Endodermal cell (in vitro differentiated cells): ENCODE data around the gene SLC16A6. TPM values are rescaled to one million over a fixed set of nuclear protein-coding genes. Genes with fewer than 3 reads are reported as not detected.
"Not testable (repeated sequence)": the region's sequence is repeated elsewhere in the genome, so short reads cannot be mapped to it uniquely, and the experiment has no call there.

Source experiments
- DNase-seq: peaks from one replicate; pipeline ENCODE4 v3.0.0-alpha.2; 2017
- H3K27ac ChIP-seq: 2 replicates; pipeline ENCODE4 v1.5.1; 2013; ENCODE audit warnings: mild to moderate bottlenecking, low read depth, low read length, moderate library complexity
- H3K27me3 ChIP-seq: 2 replicates; pipeline ENCODE4 v1.6.1; 2013; ENCODE audit warnings: mild to moderate bottlenecking, low read length, moderate library complexity; ENCODE audit not compliant: insufficient read depth, control insufficient read depth, poor library complexity, severe bottlenecking
- H3K36me3 ChIP-seq: 2 replicates; pipeline ENCODE4 v1.7.0; 2013; ENCODE audit warnings: mild to moderate bottlenecking, low read length, moderate library complexity; ENCODE audit not compliant: control insufficient read depth, insufficient read depth
- H3K4me1 ChIP-seq: one replicate; pipeline ENCODE4 v1.7.0; 2013; ENCODE audit warnings: low read length; ENCODE audit not compliant: control insufficient read depth, insufficient read depth
- H3K4me3 ChIP-seq: 2 replicates; pipeline ENCODE4 v1.5.1; 2013; ENCODE audit warnings: mild to moderate bottlenecking, low read length, moderate library complexity
- H3K9ac ChIP-seq: 2 replicates; pipeline ENCODE4 v1.6.1; 2013; ENCODE audit warnings: mild to moderate bottlenecking, low read length, moderate library complexity; ENCODE audit not compliant: poor library complexity, severe bottlenecking; ENCODE audit errors: extremely low read depth
- H3K9me3 ChIP-seq: 2 replicates; pipeline ENCODE4 v1.6.1; 2013; ENCODE audit warnings: mild to moderate bottlenecking, low read length, moderate library complexity; ENCODE audit not compliant: control insufficient read depth
- H3K27ac Mint-ChIP-seq: 2 replicates; pipeline ENCODE4 v1.8.0; 2020; ENCODE audit warnings: mixed read lengths
- H3K27me3 Mint-ChIP-seq: 2 replicates; pipeline ENCODE4 v1.8.0; 2021; ENCODE audit warnings: mild to moderate bottlenecking, mixed read lengths; ENCODE audit not compliant: insufficient read depth
- H3K36me3 Mint-ChIP-seq: 2 replicates; pipeline ENCODE4 v1.8.0; 2020; ENCODE audit warnings: low read depth, mixed read lengths
- H3K4me1 Mint-ChIP-seq: 2 replicates; pipeline ENCODE4 v1.8.0; 2020; ENCODE audit warnings: mixed read lengths
- H3K4me3 Mint-ChIP-seq: 2 replicates; pipeline ENCODE4 v1.8.0; 2020; ENCODE audit warnings: mild to moderate bottlenecking, moderate library complexity, mixed read lengths
- H3K9me3 Mint-ChIP-seq: 2 replicates; pipeline ENCODE4 v1.8.0; 2020; ENCODE audit warnings: mild to moderate bottlenecking, mixed read lengths
- WGBS, 2 experiments: methylation state at CpG; one replicate each; pipeline versions ENCODE4 v1.1.5 to v1.1.7; 2013; ENCODE audit warnings: missing lambda C conversion rate in 2 of 2, mixed read lengths in 1 of 2; ENCODE audit not compliant: insufficient coverage in 1 of 2, insufficient read length in 1 of 2; 5-methylcytosine and 5-hydroxymethylcytosine counted together
- total RNA-seq, 2 donors: library from RNA; stranded (reverse); fragmentation: NEBNext Ultra II Directional in 1 of 2; extraction: Animal tissue kit (Norgen Biotek cat#: 25700) in 1 of 2; gene quantifications; 2 replicates in 1 of 2; 3 replicates in 1 of 2; pipeline ENCODE4 v1.2.1, GENCODE V29; 2021
- TF ChIP-seq, protein P1 (sequence below): fragments of 200-600 bp; sonication (generic); conservative IDR thresholded peaks from 2 replicates; pipeline ENCODE4 v1.5.0; 2021; ENCODE audit warnings: antibody characterized with exemption, mild to moderate bottlenecking

The SLC16A6 gene
- total RNA-seq, 2 donors from 2014 or later, result 0.18 to 0.58 TPM

- Mint-ChIP-seq H3K4me3 (no peak overlapping the region), H3K27me3 (peaks cover 51% of the 10 kb centered on the region), H3K36me3 (no peaks in the 10 kb centered on the region), H3K27ac (no peak overlapping the region), H3K9me3 (no peaks in the 10 kb centered on the region), H3K4me1 (peaks cover 11% of the 10 kb centered on the region)
- TF ChIP-seq, protein P1, sequence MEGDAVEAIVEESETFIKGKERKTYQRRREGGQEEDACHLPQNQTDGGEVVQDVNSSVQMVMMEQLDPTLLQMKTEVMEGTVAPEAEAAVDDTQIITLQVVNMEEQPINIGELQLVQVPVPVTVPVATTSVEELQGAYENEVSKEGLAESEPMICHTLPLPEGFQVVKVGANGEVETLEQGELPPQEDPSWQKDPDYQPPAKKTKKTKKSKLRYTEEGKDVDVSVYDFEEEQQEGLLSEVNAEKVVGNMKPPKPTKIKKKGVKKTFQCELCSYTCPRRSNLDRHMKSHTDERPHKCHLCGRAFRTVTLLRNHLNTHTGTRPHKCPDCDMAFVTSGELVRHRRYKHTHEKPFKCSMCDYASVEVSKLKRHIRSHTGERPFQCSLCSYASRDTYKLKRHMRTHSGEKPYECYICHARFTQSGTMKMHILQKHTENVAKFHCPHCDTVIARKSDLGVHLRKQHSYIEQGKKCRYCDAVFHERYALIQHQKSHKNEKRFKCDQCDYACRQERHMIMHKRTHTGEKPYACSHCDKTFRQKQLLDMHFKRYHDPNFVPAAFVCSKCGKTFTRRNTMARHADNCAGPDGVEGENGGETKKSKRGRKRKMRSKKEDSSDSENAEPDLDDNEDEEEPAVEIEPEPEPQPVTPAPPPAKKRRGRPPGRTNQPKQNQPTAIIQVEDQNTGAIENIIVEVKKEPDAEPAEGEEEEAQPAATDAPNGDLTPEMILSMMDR, result no peak
- H3K36me3 ChIP-seq, result no peaks in the 10 kb centered on the region
- peaks cover 42% of the 10 kb centered on the region for H3K27me3 ChIP-seq
- H3K4me1 ChIP-seq, result no peaks in the 10 kb centered on the region
- H3K27ac ChIP-seq, result no peak overlapping the region
- no peak overlapping the region for H3K9ac ChIP-seq
- no peak for DNase-seq
- H3K4me3 ChIP-seq, result no peak overlapping the region
- 86 to 87% methylated on average over 2 to 5 of the region's 5 CpGs for WGBS, 2 experiments
- no peaks in the 10 kb centered on the region for H3K9me3 ChIP-seq
These were observed 2.6 kb downstream of the SLC16A6 start for GRCh38 chr17:68288375-68288774.

DNA sequence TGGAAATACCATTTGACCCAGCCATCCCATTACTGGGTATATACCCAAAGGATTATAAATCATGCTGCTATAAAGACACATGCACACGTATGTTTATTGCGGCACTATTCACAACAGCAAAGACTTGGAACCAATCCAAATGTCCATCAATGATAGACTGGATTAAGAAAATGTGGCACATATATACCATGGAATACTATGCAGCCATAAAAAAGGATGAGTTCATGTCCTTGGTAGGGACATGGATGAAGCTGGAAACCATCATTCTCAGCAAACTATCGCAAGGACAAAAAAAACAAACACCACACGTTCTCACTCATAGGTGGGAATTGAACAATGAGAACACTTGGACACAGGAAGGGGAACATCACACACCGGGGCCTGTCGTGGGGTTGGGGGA lies 9.0 kb downstream of the SLC16A6 start:
- H3K27me3 ChIP-seq, H3K27ac ChIP-seq, H3K4me3 ChIP-seq, H3K36me3 ChIP-seq, H3K36me3 Mint-ChIP-seq, DNase-seq, H3K9me3 ChIP-seq, H3K9ac ChIP-seq, H3K4me3 Mint-ChIP-seq, H3K4me1 ChIP-seq, H3K27ac Mint-ChIP-seq, H3K4me1 Mint-ChIP-seq: not testable (repeated sequence)
- Mint-ChIP-seq H3K27me3 (peaks cover 11% of the 10 kb centered on the region), H3K9me3 (peaks cover 24% of the 10 kb centered on the region)
- 100% methylated on average over 1 of the region's 6 CpGs; no CpG with 5 or more reads in 1 of the 2 experiments for WGBS, 2 experiments

GRCh38 chr17:68277807-68278206 lies 13.1 kb downstream of the SLC16A6 start:
- Mint-ChIP-seq H3K4me3 (no peak overlapping the region), H3K4me1 (no peaks in the 10 kb centered on the region), H3K27me3 (peaks cover 4% of the 10 kb centered on the region), H3K36me3 (peaks cover 4% of the 10 kb centered on the region), H3K9me3 (peaks cover 30% of the 10 kb centered on the region), H3K27ac (no peak overlapping the region)
- DNase-seq, result no peak
- TF ChIP-seq, protein P1, result no peak
- Histone ChIP-seq H3K4me1 (no peaks in the 10 kb centered on the region), H3K27ac (no peak overlapping the region), H3K9ac (no peak overlapping the region), H3K9me3 (peaks cover 9% of the 10 kb centered on the region), H3K36me3 (no peaks in the 10 kb centered on the region), H3K4me3 (no peak overlapping the region), H3K27me3 (no peaks in the 10 kb centered on the region)
- 96 to 98% methylated on average over 5 of the region's 5 CpGs for WGBS, 2 experiments

- H3K36me3 Mint-ChIP-seq, result not testable (repeated sequence)
- WGBS, 2 experiments, result 88 to 93% methylated on average over 2 to 3 of the region's 3 CpGs
These were observed 14.6 kb downstream of the SLC16A6 start for GRCh38 chr17:68276339-68276738.

More at GRCh38 chr17:68276339-68276738, 14.6 kb downstream of the SLC16A6 start:
- H3K27ac Mint-ChIP-seq, H3K4me1 Mint-ChIP-seq, H3K4me1 ChIP-seq, H3K27me3 ChIP-seq, H3K9me3 ChIP-seq, H3K9ac ChIP-seq, H3K27ac ChIP-seq, H3K36me3 ChIP-seq, H3K4me3 ChIP-seq, H3K4me3 Mint-ChIP-seq, H3K27me3 Mint-ChIP-seq, DNase-seq: not testable (repeated sequence)
- H3K9me3 Mint-ChIP-seq, result peaks cover 30% of the 10 kb centered on the region
